SK-N-SH (cell line): ENCODE data around the gene GAB2. TPM values are rescaled to one million over a fixed set of nuclear protein-coding genes. Genes with fewer than 3 reads are reported as not detected.

Experiments
- CTCF ChIA-PET: fragments of 300-600, 350-600 bp; formaldehyde crosslinking; extraction: SDS; loops from one replicate; lab custom pipeline; 2021; lab: Yijun Ruan, JAX
- POLR2A ChIA-PET: fragments of 350-600 bp; sonication (Branson Sonifier 250); formaldehyde crosslinking; extraction: SDS; loops from one replicate; lab custom pipeline; 2020; ENCODE audit warnings: antibody characterized with exemption, inconsistent platforms; lab: Yijun Ruan, JAX
- DNase-seq: peaks from one replicate; pipeline ENCODE4 v3.0.0; 2012
- H2AFZ ChIP-seq: fragments of 200-600 bp; sonication (generic); 2 replicates; pipeline ENCODE4 v1.8.1; 2016; ENCODE audit warnings: antibody characterized with exemption, mild to moderate bottlenecking, low read depth
- H3F3A ChIP-seq: fragments of 200-600 bp; sonication (generic); replicated peaks from 2 replicates; pipeline ENCODE3; 2016; ENCODE audit warnings: antibody characterized with exemption, mild to moderate bottlenecking; ENCODE audit not compliant: insufficient read depth
- H3K27ac ChIP-seq, 2 experiments: fragments of 200-500 bp in 1 of 2; fragments of 200-600 bp in 1 of 2; sonication (Bioruptor generic) in 1 of 2; sonication (generic), shearing (Covaris generic) in 1 of 2; 2 replicates each; pipeline versions ENCODE4 v1.5.1 to v1.6.1; 2014 to 2016; ENCODE audit warnings: low read depth in 2 of 2, inconsistent platforms in 1 of 2, low read length in 1 of 2, mild to moderate bottlenecking in 1 of 2, mixed read lengths in 1 of 2
- H3K27me3 ChIP-seq: fragments of 200-600 bp; sonication (generic), shearing (Covaris generic); 2 replicates; pipeline ENCODE4 v1.6.1; 2016; ENCODE audit warnings: mixed run types; ENCODE audit not compliant: insufficient read depth
- H3K36me3 ChIP-seq, 2 experiments: fragments of 200-500 bp in 1 of 2; fragments of 200-600 bp in 1 of 2; sonication (Bioruptor generic) in 1 of 2; sonication (generic) in 1 of 2; replicated peaks in 1 of 2; 2 replicates each; pipeline versions ENCODE3 to v1.5.1; 2014 to 2016; ENCODE audit warnings: low read length in 1 of 2, mild to moderate bottlenecking in 1 of 2; ENCODE audit not compliant: insufficient read depth in 2 of 2, control insufficient read depth in 1 of 2
- H3K4me1 ChIP-seq, 2 experiments: fragments of 200-500 bp in 1 of 2; fragments of 200-600 bp in 1 of 2; sonication (Bioruptor generic) in 1 of 2; sonication (generic), shearing (Covaris generic) in 1 of 2; 2 replicates each; pipeline versions ENCODE4 v1.5.1 to v1.6.1; 2014 to 2016; ENCODE audit warnings: low read depth in 1 of 2, low read length in 1 of 2, mixed run types in 1 of 2; ENCODE audit not compliant: insufficient read depth in 2 of 2, control insufficient read depth in 1 of 2
- H3K4me2 ChIP-seq: fragments of 200-600 bp; sonication (generic), shearing (Covaris generic); 2 replicates; pipeline ENCODE4 v1.6.1; 2017; ENCODE audit warnings: mixed run types
- H3K4me3 ChIP-seq, 2 experiments: fragments of 200-500 bp in 1 of 2; fragments of 200-600 bp in 1 of 2; sonication (Bioruptor generic) in 1 of 2; sonication (generic), shearing (Covaris generic) in 1 of 2; 2 replicates each; pipeline versions ENCODE4 v1.5.1 to v1.8.1; 2014 to 2016; ENCODE audit warnings: low read depth in 2 of 2, inconsistent platforms in 1 of 2, low read length in 1 of 2, mild to moderate bottlenecking in 1 of 2, mixed read lengths in 1 of 2, moderate library complexity in 1 of 2
- H3K79me2 ChIP-seq: fragments of 200-600 bp; sonication (generic); 2 replicates; pipeline ENCODE4 v1.8.1; 2017; ENCODE audit warnings: mild to moderate bottlenecking; ENCODE audit not compliant: insufficient read depth
- H3K9ac ChIP-seq: fragments of 200-600 bp; sonication (generic); 2 replicates; pipeline ENCODE4 v1.6.1; 2017; ENCODE audit warnings: mixed run types
- H3K9me2 ChIP-seq: fragments of 200-600 bp; sonication (generic); 2 replicates; pipeline ENCODE4 v1.6.1; 2017; ENCODE audit warnings: mixed run types
- H3K9me3 ChIP-seq: fragments of 200-600 bp; sonication (generic); 2 replicates; pipeline ENCODE4 v1.6.1; 2017; ENCODE audit warnings: mixed run types, mild to moderate bottlenecking, moderate library complexity
- H4K20me1 ChIP-seq: fragments of 200-600 bp; sonication (generic); 2 replicates; pipeline ENCODE4 v1.6.1; 2017; ENCODE audit warnings: mild to moderate bottlenecking, mixed run types; ENCODE audit not compliant: insufficient read depth
- ELF1 ChIP-seq: IDR thresholded peaks from 2 replicates; pipeline ENCODE4 v1.4.0; 2012
- EP300 ChIP-seq, 2 experiments: IDR thresholded peaks; 2 replicates each; pipeline versions ENCODE4 v1.4.0 to v1.6.1; 2012; ENCODE audit warnings: borderline replicate concordance in 1 of 2, low read depth in 1 of 2, low read length in 1 of 2
- EZH2phosphoT487 ChIP-seq: fragments of 200-600 bp; sonication (generic); IDR thresholded peaks from 2 replicates; pipeline ENCODE4 v1.6.1; 2017; ENCODE audit warnings: low read depth, mixed run types, mild to moderate bottlenecking, antibody characterized with exemption, moderate library complexity, borderline replicate concordance
- FOXM1 ChIP-seq: IDR thresholded peaks from 2 replicates; pipeline ENCODE4 v1.4.0; 2012; ENCODE audit warnings: low read depth, mild to moderate bottlenecking
- IRF3 ChIP-seq: fragments of 150-350 bp; IDR thresholded peaks from 2 replicates; pipeline ENCODE4 v1.6.1; 2016; ENCODE audit warnings: mild to moderate bottlenecking, low read depth, low read length
- MAX ChIP-seq: IDR thresholded peaks from 2 replicates; pipeline ENCODE4 v1.4.0; 2012; ENCODE audit warnings: low read depth
- MXI1 ChIP-seq: IDR thresholded peaks from 2 replicates; pipeline ENCODE4 v1.6.1; 2012; ENCODE audit warnings: mild to moderate bottlenecking, low read depth, low read length, improper control_type of control experiment
- NFIC ChIP-seq: IDR thresholded peaks from 2 replicates; pipeline ENCODE4 v1.4.0; 2012; ENCODE audit warnings: borderline replicate concordance
- POLR2AphosphoS5 ChIP-seq: IDR thresholded peaks from 2 replicates; pipeline ENCODE4 v1.6.1; 2012; ENCODE audit warnings: low read depth, low read length
- RAD21 ChIP-seq: IDR thresholded peaks from 2 replicates; pipeline ENCODE4 v1.6.1; 2012; ENCODE audit warnings: mild to moderate bottlenecking, low read length
- RFX5 ChIP-seq: IDR thresholded peaks from 2 replicates; pipeline ENCODE4 v1.6.1; 2012; ENCODE audit warnings: mild to moderate bottlenecking, improper control_type of control experiment, low read length
- RXRA ChIP-seq: IDR thresholded peaks from 2 replicates; pipeline ENCODE4 v1.4.0; 2012; ENCODE audit warnings: low read depth, mild to moderate bottlenecking, borderline replicate concordance
- WGBS: methylation state at CpG from one replicate; pipeline ENCODE4 v1.1.6; 2017; ENCODE audit warnings: low lambda C conversion rate; 5-methylcytosine and 5-hydroxymethylcytosine counted together
- polyA plus RNA-seq, 3 experiments: library from polyadenylated mRNA; depleted of rRNA; stranded (reverse); fragments of >200 nt; gene quantifications; 2 replicates each; pipeline ENCODE4 v1.2.3, GENCODE V29; 2012
- TF ChIP-seq, protein P1 (sequence below): IDR thresholded peaks from 2 replicates; pipeline ENCODE4 v1.4.0; 2012; ENCODE audit warnings: low read depth, borderline replicate concordance
- TF ChIP-seq, protein P2 (sequence below): fragments of 150-350 bp; IDR thresholded peaks from 2 replicates; pipeline ENCODE4 v1.6.1; 2017; ENCODE audit warnings: antibody characterized with exemption, low read length, low read depth, borderline replicate concordance

GAB2 gene
- polyA plus RNA-seq, 1 of the 3 experiments (the other 2 are of a cell fraction): 5.6 TPM

DNA sequence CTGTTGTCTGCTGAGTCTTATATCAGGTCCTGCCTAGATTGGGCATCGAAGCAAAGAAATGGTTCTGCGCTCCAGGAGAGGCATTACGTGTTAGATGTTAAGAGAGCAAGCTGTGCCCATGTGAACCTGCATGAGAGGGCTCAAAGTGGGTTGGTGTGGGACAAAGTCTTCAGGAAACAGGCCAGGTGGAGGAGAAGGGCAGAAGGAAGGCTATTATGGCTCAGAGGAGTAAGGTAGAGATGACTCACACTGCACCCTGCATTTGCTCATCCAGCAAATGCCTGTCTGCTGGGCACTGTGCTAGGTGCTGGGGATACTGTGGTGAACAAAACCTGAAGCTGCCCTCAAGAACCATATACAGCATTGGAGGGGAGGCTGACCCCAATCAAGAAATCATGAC lies 223.1 kb downstream of the GAB2 start (continued):
- TF ChIP-seq, protein P1, sequence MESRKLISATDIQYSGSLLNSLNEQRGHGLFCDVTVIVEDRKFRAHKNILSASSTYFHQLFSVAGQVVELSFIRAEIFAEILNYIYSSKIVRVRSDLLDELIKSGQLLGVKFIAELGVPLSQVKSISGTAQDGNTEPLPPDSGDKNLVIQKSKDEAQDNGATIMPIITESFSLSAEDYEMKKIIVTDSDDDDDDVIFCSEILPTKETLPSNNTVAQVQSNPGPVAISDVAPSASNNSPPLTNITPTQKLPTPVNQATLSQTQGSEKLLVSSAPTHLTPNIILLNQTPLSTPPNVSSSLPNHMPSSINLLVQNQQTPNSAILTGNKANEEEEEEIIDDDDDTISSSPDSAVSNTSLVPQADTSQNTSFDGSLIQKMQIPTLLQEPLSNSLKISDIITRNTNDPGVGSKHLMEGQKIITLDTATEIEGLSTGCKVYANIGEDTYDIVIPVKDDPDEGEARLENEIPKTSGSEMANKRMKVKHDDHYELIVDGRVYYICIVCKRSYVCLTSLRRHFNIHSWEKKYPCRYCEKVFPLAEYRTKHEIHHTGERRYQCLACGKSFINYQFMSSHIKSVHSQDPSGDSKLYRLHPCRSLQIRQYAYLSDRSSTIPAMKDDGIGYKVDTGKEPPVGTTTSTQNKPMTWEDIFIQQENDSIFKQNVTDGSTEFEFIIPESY: no peak

DNA sequence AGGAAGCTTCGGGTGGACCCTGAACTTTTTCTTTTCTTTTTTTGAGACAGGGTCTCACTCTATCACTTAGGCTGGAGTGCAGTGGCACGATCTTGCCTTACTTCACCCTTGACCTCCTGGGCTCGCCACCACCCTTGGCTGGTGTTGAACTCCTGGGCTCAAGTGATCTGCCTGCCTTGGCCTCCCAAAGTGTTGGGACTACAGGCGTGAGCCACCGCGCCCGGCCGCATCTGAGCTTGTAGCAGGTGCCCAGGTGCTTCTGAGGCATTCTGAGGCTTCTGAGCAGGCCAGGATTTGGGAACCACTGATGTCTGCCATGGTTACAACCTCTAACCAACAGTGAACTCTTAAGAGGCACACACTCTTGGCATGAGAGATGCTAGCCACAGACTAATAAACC lies 223.8 kb downstream of the GAB2 start:
- DNase-seq: no peak
- H3K36me3 ChIP-seq: peaks cover 0 to 11% of the 10 kb centered on the region in 2 experiments
- no peak overlapping the region for H3K4me2 ChIP-seq
- no peak overlapping the region for H2AFZ ChIP-seq
- H3K9me3 ChIP-seq: no peaks in the 10 kb centered on the region
- 0 out of 2 replicates have a peak, but pooled peaks cover 10% of the 10 kb centered on the region for H4K20me1 ChIP-seq
- no peak overlapping the region for H3K4me3 ChIP-seq
- no peak overlapping the region for H3K27ac ChIP-seq
- no peaks in the 10 kb centered on the region for H3K27me3 ChIP-seq
- H3K9ac ChIP-seq: no peak overlapping the region
- ChIA-PET CTCF (interaction anchor here (2.1 kb wide), 1 partner anchor 16 kb away, joined by 6 read pairs; no protein-coding TSS in a partner anchor), POLR2A (interaction anchor here (0.9 to 1.3 kb wide), 2 partner anchors 13 to 19 kb away, joined by 3 read pairs; no protein-coding TSS in a partner anchor)
- peaks cover 57% of the 10 kb centered on the region for H3K79me2 ChIP-seq
- H3K4me1 ChIP-seq: peaks cover 11 to 24% of the 10 kb centered on the region in 2 experiments; a peak in 2 of 4 replicates
- 92% methylated on average over 3 of the region's 8 CpGs for WGBS
- TF ChIP-seq, protein P1: no peak
- TF ChIP-seq EZH2phosphoT487: no peak
- no peak for TF ChIP-seq IRF3
- H3F3A ChIP-seq: no peaks in the 10 kb centered on the region
- no peaks in the 10 kb centered on the region for H3K9me2 ChIP-seq

GRCh38 chr11:78192911-78193351 lies 224.7 kb downstream of the GAB2 start:
- peaks cover 60% of the 10 kb centered on the region for H3K79me2 ChIP-seq
- CTCF ChIA-PET: interaction anchor here (0.6 kb wide), 1 partner anchor 48 kb away, joined by 4 read pairs; no protein-coding TSS in a partner anchor
- H3K4me2 ChIP-seq: no peak overlapping the region
- TF ChIP-seq NFIC: no peak
- TF ChIP-seq, protein P1: no peak
- TF ChIP-seq RAD21: no peak
- TF ChIP-seq MXI1: no peak
- no peak for TF ChIP-seq ELF1
- TF ChIP-seq FOXM1: no peak
- no peak for TF ChIP-seq RFX5
- TF ChIP-seq, protein P2, sequence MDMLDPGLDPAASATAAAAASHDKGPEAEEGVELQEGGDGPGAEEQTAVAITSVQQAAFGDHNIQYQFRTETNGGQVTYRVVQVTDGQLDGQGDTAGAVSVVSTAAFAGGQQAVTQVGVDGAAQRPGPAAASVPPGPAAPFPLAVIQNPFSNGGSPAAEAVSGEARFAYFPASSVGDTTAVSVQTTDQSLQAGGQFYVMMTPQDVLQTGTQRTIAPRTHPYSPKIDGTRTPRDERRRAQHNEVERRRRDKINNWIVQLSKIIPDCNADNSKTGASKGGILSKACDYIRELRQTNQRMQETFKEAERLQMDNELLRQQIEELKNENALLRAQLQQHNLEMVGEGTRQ: no peak
- no peak for TF ChIP-seq EP300 (IDR thresholded peaks at IDR 0.05; ENCODE audit: borderline replicate concordance in 1 of 2, low read depth in 1 of 2, low read length in 1 of 2)
- TF ChIP-seq MAX: no peak
- no peak for TF ChIP-seq RXRA
- no peak for TF ChIP-seq POLR2AphosphoS5

More at GRCh38 chr11:78192911-78193351, 224.7 kb downstream of the GAB2 start:
- no peak overlapping the region for H3K9ac ChIP-seq
- DNase-seq: no peak
- no peaks in the 10 kb centered on the region for H3F3A ChIP-seq
- 95% methylated on average over 4 of the region's 4 CpGs for WGBS
- POLR2A ChIA-PET: interaction anchor here (0.9 kb wide), 1 partner anchor 20 kb away, joined by 3 read pairs; no protein-coding TSS in a partner anchor
- H4K20me1 ChIP-seq: 0 out of 2 replicates have a peak, but pooled peaks cover 10% of the 10 kb centered on the region
- H3K9me3 ChIP-seq: no peaks in the 10 kb centered on the region
- H3K27me3 ChIP-seq: no peaks in the 10 kb centered on the region
- no peaks in the 10 kb centered on the region for H3K9me2 ChIP-seq
- no peak overlapping the region for H3K4me3 ChIP-seq
- H2AFZ ChIP-seq: no peak overlapping the region
- H3K36me3 ChIP-seq: peaks cover 0 to 4% of the 10 kb centered on the region in 2 experiments
- peaks cover 11 to 24% of the 10 kb centered on the region in 2 experiments; a peak in 2 of 4 replicates for H3K4me1 ChIP-seq
- no peak overlapping the region for H3K27ac ChIP-seq
